GM19372 (cell line): ENCODE data around the gene RIMS3.

Experiments
- ATAC-seq: cut with Tn5 transposase; IDR thresholded peaks from one replicate; pipeline ENCODE4 v1.9.1; 2021; ENCODE audit warnings: mild to moderate bottlenecking, low read depth, moderate library complexity; ENCODE audit not compliant: unreplicated experiment

RIMS3 gene

GRCh38 chr1:40658751-40659648, 6.5 kb downstream of the RIMS3 start:
- no peak for ATAC-seq

- no peak for ATAC-seq
These were observed 8.4 kb downstream of the RIMS3 start for GRCh38 chr1:40657046-40657445.

DNA sequence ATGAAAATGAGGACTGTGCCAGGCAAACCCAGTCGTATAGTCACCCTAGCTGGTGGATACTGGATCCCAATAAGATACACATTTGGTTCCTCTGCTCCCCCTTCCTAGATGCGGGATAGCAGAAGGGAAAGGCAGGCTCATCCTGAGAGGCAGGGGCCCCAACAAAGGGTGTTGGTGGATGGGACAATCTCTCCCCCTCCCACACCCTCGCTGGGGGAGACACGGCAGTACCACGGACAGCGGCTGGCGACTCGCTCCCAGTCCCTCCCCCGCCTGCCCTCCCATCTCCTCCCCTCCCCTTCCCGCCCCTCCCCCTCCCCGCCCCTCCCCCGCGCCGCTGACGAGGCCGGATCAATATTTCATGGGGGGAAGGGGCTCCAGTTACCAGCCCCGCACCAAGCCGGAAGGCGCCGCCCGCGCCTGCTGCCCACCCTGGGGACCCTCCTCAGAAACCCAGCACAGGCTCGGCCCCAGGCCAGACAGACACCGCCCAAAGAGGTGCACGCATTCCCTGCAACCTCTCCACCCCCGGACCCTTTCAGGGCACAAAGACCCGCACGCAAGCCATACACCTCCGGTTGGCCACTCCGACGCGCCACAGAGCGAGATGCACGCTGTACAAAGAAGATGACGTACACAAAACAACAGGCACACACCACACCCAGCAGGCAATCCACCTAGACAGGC, 11.5 kb downstream of the RIMS3 start:
- no peak for ATAC-seq

GRCh38 chr1:40652979-40653378, 12.5 kb downstream of the RIMS3 start:
- ATAC-seq, result no peak

DNA sequence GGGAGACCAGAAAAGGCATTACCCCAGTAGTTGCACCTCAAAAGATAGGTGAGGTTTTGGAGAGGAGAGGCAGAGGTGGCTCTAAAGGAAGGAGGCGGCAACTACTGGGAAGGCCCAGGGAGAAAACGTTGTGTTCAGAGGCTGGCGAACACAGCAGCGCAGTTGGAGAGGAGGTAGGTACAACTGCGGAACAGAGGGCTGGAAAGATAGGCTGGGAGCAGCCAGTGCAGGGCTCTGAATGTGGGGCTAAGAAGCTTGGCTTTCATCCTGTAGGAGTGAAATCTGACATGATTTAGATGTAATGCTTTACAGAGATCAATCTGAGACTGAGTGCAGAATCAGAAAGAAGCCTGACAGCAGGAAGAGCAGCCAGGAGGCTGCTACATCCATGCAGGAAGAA, 13.0 kb downstream of the RIMS3 start:
- no peak for ATAC-seq

- no peak for ATAC-seq
These were observed 14.2 kb downstream of the RIMS3 start for GRCh38 chr1:40651138-40651857.

DNA sequence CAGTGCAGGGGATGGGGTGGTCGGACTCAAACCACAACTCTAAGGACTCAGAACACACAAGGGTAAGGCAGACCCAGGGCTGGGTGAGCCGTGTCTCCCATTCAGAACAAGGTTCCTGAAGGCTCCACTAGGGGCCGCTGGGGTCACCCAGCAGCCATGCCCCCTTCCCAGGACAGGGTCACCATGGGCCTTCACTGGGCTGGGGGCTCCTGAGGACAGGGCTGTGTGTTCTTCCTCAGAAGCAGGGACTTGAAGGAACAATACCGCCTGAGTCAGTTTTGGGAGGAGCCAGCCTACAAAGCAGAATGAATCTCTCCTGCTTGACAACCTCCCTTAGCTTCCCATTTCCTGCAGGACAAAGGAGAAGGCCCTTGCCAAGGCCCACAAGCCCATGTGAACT, 15.4 kb downstream of the RIMS3 start:
- ATAC-seq, result no peak

DNA sequence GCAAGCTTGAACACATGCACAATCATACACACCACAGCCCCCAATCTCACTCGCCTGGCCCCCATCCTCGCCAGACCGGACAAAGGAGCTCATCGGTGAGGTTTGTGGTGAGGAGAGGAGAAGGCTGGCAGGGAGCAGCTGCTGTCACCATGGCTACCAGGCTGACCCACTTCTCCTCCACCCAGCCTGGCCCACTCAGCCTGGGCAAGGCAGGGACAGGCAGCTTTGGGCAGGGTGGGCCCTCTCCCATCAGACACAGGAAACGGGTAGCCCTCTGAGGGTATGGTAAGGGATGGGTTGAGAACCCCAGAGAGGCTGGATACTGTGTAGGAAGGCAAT, 15.9 kb downstream of the RIMS3 start:
- no peak for ATAC-seq

- no peak for ATAC-seq
These were observed 16.4 kb downstream of the RIMS3 start for GRCh38 chr1:40648928-40649591.

DNA sequence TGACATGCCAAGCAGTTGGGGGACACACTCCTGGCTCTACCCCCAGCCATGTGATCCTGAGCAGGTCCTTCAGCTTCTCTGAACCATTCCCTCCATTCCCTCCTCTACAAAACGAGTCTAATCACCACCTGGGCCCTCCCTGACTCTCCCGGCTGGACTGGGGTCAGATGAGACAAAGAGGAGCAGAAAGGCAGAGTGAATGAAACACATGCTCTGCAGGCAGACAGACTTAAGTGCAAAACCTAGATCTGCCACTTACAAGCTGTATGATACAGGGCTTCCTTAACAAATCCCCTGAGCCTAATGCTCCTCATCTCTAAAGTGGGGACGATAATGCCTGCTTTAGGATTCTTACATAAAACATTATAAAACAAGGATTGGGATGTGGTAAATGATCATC, 17.3 kb downstream of the RIMS3 start:
- no peak for ATAC-seq

GRCh38 chr1:40646315-40646714, 19.2 kb downstream of the RIMS3 start:
- no peak for ATAC-seq

GRCh38 chr1:40645118-40645680, 20.3 kb downstream of the RIMS3 start:
- no peak for ATAC-seq

DNA sequence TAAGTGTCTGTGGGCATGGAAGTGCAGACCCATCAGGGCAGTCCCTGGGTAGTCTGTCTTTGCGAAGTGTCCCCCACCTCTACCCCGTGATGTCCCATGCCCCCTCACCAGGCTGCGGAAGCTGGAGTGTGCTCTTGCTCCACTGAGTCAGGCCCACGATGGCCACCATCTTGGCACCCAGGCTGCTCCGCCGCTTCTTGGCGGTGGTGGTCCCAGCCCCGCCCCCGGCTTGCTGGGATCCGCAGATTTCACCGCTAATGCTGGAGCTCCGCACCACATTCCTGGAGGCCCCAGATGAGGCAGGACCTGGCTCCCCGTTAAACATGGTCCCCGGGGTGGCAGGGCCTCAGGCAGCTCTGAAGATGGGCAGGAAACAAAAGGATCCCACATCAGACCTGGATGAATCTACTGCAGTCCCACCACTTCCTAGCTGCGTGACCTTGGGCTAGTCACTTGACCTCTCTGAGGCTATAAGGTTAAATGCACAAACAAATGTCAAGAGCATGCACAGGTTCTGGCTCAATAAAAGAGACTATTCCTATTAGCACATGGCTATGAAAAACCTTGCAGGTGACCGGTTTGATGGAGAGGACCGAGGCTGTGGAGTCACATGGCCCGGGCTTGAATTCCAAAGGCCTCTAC, 23.8 kb downstream of the RIMS3 start:
- no peak for ATAC-seq

DNA sequence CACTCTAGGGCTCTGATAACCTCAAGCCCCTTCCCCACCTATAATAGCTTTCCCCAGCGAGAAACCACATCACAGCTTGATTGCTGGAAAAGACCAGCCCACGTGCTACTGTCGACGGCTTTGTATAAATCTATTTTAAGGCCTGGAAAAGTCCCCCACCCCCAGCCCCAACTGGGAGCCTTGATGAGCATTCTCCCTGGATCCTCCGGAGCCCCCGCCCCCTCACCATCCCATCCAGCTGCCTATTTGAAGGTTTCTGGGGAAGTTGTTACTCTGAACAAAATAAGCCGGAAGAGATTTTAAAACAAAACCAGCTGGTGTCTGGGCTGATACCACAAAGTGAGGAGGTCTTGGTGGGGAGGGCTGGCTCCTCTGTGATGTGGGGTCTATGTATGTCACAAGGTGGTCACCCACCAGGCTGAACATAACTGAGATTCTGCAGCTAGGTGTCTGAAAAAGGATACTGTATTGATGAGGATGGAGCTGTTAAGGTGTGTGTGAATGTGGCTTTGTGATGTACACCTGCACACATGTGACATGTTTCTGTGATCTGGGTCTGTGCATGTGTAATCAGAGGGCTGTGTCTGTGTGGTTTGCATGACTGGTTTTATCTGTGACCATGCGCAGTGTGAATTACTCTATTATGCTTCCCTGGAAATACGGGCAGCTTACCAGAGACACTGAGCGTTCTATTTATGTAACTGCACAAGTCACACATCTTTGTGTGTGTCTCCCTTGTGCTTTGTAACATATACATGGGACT, 25.0 kb downstream of the RIMS3 start:
- ATAC-seq, result no peak

DNA sequence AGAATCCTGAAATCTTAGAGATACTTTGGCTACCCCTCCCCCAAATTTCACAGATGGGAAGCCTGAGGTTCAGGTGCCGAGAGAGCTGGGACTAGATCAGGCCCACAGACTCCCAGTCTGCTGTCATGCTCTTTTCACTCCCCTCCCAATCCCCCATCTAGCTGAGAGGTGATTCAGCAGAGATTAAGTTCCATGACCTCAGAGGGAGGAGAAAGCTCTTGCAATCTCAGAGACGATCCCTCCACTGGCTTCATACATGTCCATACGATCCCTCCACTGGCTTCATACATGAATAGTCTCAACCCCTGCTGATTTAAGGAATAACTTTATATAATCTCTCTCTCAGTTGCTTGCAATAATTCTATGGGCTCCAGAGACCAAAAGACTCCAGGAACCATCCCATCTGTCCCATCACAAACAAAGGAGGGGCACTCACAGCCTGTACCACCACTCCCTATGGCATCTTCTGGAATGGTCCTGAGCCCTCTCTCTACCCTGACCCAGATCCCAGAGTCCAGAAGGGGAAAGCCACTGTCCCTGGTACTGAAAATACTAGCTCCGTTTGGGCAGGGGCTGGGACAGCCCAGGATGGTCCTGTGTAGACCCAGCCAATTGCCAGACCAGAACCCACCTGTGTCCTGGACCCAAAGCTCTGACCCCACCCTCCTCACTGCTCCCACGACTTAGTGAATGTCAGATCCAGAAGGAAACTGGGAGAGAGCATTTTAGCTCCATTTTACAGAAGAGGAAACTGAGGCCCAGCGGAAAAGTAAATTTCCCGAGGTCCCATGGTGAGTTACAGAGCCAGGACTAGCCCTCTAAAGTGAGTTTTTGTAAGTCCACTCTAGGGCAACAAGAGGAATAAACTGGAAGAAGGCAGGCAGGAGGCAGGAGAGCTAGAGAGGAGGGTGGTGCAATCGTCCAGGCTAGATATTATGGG, 27.1 kb downstream of the RIMS3 start:
- no peak for ATAC-seq

DNA sequence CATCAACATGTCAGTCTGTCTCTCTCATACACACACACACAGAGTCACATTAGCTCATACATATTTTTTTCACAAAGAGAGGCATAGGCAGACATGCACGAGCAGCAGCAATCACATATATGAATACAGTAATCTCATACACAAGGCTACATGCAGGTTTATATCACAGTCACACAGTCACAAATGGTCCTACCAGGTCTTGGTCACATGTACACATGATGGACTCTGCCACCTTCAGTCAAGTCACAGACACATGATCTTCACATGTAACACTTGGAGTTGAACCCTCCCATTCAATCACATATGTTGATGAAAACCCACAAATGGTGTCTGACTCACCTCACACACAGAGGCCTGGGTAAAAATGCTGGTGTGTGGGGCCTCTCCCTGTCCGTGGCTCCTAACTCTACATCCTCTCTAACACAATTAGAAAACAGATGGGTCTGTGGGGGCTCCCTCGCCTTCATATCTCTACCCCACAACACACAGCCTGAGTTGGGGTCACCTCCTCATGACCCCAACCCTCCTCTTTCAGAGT, 27.9 kb downstream of the RIMS3 start:
- ATAC-seq, result no peak

DNA sequence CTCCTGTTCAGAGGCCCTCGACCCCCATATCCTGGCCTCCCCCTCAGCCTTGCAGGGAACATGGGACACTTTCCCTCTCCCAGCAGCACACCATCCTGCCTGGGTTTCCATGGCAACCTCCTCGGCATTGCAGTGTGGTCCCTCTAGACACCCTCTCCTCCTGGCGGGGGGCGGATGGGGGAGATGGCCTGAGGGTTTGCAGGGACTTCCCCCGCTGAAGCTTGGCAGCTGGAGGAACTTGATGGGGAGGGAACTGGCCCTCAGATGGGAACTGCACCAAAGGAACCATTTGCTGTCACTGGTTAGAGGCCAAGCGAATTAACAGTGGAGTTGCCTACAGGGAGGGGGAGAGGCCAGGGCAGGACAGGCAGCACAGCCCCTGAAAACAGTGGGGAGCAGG, 28.7 kb downstream of the RIMS3 start:
- ATAC-seq, result no peak
